GM19455 (cell line): ENCODE results near the gene PSG11.
"Not testable (repeated sequence)": the region's sequence is repeated elsewhere in the genome, so short reads cannot be mapped to it uniquely, and the experiment has no call there.

ENCODE experiments used
- ATAC-seq: cut with Tn5 transposase; IDR thresholded peaks from one replicate; pipeline ENCODE4 v1.9.1; 2021; ENCODE audit not compliant: unreplicated experiment

The PSG11 gene

DNA sequence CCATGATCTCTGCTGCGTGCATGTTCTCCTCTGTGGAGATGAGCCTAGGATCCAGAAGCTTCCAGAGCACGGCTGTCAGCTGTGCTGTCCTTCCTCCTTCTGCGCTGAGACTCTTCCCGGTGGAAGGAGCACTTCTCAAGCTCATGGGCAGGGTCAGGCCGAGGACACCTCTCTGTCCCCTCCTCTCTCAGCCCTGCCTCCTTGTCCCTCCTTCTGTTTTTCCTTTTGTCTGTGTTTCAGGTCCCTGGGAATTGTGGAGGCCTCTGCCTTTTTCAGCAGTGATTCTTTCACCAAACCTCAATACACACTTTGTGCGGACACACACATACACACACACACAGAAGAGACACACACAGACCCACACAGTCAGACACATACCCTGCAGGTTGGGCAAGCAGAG lies at the start of gene PSG11:
Gene PSG11 (minus strand): TSS at position 101 of the 400 bp plus-strand sequence. CDS start 97 bp downstream, at position 4.
- not testable (repeated sequence) for ATAC-seq

DNA sequence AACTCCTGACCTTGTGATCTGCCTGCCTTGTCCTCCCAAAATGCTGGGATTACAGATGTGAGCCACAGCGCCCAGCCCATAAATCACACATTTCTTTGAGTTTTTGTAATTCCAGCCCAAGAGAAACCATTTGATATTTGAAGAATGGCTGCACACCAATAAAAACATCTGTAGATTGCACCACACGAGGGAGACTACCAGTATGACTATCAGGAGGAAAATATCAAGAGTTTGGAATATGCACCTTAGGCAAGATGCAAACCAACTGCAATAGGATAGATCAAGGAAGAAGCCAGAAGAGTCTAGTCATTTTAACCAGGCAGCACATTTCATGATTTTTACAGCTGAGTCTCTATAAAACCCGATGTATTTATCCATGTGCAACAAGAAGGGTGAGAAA lies 36.1 kb upstream of the PSG11 start:
- ATAC-seq, result not testable (repeated sequence)

DNA sequence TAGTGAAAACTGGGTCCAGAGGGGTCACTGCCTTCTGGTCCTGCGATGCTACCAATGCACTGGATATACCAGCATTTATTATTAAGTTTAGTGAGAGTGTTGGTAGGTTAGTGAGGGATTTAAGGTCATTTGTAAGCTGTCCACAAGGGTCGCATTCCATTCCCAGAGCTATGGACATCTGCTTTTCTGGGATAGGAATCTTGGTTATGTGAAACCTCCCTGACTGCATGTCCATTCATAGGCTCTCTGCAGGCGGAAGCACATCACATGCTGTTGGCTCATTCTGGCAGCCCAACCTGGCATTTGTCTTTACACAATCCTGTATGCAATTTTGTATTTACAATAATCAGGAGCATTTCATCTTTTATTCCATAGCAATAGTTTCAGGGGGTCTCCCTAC lies 35.1 kb upstream of the PSG11 start:
- not testable (repeated sequence) for ATAC-seq

DNA sequence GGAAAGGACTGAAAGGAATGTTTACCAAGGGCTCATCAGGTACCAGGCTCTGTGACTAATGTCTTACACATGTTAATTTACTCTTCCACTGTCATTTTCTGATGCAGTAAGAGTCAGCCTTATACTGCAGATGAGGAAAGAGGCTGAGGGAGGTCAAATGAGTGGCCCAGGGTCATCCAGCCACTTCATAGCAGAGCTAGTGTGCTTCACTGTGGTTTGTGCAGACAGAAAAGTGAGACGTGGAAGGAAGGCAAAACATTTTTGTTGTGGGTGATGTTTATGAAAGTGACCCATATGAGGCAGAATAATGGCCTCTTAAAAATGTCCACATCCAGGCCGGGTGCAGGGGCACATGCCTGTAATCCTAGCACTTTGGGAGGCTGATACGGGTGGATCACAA lies 34.0 kb upstream of the PSG11 start:
- not testable (repeated sequence) for ATAC-seq

DNA sequence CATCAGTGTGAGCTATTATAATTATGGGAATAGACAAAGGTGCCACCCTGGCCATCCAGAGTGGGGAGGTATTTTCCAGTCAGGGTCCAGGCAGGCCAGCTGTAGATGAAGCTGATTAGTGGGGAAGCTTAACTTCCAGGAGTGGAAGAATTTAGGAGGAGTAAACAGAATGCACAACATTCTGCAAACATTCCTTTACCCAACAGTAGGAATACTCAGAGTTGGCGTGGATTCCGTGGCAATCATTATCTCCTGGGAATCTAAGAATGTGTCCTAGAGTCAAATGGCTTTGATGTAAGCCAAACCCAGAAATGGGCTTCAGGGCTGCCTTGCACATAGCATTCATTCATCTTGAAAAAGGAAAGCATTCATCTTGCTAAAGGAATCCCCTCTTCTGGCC lies 33.2 kb upstream of the PSG11 start:
- not testable (repeated sequence) for ATAC-seq

DNA sequence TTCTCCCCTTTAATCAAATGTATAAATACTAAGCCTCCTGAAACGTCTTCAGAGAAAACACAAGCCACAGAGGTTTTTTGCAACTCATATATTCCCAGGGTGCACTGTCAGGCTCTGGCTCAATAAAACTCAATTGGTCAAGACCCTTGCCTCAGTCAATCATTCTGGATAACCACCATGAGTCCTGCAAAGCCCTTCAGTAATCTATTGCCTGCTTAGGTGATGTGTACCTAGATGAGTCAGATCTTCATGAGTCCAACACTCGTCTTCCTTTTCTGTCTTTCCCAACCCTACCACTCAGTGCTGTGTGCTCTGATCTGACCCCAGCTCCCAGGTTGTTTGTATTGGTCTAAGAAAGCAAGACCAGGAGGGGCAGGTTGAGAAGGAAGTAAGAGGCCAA lies 32.2 kb upstream of the PSG11 start:
- not testable (repeated sequence) for ATAC-seq

DNA sequence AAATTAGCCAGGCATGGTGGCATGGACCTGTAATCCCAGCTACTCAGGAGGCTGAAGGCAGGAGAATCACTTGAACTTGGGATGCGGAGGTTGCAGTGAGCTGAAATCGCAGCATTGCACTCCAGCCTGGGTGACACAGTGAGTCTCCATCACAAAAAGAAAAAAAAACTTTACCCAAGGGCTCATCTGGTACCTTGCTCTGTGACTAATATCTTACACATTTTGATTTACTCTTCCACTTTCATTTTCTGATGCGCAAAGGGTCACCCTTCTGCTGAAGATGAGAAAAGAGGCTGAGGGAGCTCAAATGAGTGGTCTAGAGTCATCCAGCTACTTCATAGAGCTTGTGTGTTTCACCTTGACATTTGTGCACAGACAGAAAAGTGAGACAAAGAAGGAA lies 21.7 kb upstream of the PSG11 start:
- not testable (repeated sequence) for ATAC-seq

DNA sequence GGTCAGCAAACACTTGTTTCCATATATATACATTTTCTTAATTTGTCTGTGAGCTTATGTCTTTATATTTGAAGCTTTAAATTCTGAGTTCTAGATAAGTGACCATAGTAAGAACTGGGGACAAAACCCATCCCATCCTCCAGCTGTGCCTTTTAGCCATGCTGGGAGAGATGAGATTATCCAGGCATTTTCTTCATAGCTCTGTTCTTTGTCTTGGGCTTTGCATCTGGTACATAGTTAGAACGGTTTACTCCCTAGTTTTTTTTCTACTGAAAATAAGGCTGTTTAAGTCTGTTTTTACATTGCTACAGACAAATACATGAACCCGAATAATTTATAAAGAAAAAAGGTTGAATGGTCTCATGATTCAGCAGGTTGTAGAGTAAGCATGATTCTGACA lies 20.3 kb upstream of the PSG11 start:
- not testable (repeated sequence) for ATAC-seq

DNA sequence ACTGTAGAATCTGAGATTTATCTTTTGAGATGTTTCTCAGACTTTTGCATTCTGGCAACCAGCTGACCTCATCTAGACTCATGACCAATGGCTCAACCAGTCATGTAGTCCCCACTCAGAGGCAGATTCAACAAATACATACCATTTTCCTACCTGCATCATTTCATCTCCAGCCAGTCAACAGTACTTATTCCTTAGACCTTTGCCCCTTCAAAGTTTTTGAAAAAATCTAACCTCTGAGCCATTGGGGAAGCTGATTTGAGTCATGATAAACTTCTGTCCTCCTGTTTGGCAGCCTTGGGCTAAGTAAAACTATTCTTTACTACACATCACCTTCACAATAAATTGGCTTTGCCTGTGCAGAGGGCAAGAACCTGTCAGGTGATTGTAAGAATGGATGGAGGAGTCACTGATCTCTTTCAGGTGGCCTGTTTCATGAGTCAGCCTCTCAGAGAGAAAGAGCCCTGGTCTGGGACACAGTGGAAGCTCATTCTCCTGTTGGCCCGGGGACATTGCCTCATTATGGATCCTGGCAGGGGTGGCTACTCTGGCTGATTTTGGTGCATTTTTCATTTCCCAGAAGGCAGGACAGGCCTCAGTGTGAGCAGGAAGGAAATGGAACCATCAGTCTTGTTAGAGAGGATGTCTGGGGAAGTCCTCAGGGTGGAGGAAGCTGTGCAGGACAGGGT lies 17.4 kb upstream of the PSG11 start:
- not testable (repeated sequence) for ATAC-seq

DNA sequence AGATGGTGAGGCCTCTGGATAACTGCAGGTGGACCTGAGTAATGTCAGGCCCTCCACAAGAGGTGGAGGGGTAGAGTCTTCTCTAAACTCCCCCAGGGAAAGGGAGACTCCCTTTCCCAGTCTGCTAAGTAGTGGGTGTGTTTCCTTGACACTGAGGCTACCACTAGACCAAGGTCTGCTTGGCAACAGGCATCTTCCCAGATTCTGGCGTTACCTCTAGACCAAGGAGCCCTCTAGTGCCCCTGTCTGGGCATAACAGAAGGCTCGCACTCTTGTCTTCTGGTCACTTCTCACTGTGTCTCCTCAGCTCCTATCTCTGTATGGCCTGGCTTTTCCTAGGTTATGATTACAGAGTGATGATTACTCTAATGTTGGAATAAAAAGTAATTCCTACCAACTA lies 5.4 kb upstream of the PSG11 start:
- not testable (repeated sequence) for ATAC-seq

DNA sequence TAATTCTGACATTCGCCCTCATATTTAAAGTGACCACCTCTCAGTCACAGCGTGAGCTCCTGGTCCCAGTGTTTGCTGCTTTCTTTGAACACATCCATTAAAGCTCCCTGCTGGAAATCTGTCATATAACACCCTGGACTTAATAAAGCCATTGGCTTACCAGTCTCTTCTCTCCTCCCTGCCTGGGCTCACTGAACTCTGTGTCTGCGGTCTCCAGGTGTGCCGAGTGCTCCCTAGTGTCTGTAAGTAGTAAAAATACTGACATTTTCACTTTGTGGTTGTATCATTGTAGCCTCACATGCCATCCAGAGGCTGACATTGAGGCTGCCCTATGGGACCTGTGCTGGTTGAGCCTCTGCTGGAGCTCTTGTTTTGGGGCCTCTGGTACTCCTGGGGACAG lies 2.6 kb upstream of the PSG11 start:
- no peak for ATAC-seq

DNA sequence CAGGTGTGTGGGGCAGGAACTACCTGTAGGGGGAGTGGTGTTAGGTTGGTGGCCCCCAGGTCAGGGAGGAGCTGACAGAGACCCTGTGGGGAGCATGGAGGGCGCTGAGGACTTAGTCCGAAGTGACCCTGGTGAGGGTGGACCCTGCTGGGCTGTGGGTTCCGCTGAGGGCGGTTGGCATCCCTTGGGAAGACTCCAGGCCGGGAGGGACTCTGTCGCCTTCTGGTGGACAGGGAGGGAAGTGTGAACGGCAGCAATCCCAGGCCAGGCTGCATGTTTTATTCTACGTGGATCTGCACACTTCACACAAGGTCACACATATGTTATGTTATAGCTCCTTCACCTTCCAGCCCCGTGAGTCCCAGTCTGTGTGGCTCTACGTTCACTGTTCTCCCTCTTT lies 1.7 kb upstream of the PSG11 start:
- ATAC-seq, result not testable (repeated sequence)

DNA sequence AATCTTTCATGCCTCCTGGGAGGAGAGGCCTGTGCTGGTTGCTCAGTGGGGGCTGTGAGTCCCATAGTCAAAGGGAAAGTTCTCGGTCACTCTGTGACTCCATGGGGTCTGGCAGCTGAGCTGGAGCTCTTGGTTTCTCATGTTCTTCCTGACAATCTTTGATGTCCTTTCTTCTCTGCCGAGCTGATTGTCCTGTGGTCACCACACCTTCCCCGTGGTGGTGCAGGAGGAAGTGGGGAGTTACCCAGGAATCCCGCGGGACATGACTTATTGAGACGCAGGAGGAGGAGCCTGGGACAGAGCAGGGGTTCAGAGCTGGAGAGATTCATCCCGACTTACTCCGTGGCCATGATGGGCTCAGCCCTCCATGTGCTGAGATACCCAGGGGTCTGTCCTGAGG lies 792 bp upstream of the PSG11 start:
- not testable (repeated sequence) for ATAC-seq

DNA sequence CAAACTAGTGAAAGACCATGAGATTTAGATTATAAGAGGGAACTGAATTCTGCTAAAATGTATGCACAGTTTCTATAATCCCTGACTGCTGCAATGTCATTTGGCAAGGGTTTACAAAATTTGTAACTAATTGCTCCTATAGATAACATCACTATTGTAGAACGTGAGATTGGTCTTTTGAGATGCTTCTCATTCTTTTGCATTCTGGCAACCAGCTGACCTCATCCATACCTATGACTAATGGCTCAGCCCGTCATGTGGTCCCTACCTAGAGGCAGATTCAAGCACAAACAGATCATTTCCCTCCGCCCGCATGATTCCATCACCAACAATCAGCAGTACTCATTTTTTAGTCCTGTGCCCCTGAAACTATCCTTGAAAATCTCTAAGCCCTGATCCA lies 4.2 kb downstream of the PSG11 start:
- ATAC-seq, result not testable (repeated sequence)

DNA sequence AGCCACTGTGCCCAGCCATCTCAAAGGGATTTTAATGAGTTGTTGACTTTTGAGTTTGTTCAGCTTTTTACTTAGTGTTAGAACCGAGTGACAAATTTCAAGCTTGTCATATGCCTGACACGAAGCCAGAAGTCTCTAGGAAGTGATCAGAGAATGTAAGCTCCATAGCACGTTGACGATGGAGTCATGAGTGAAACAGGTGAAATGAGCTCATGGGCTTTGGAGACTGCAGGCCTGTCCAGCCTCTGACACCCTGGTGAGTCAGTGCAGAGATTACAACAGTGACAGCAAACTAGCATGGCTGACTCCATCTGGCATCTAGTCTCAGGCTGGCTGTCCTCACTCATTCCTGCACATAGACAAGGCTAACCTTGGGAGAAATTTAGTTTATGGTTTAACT lies 4.6 kb downstream of the PSG11 start:
- ATAC-seq, result not testable (repeated sequence)

DNA sequence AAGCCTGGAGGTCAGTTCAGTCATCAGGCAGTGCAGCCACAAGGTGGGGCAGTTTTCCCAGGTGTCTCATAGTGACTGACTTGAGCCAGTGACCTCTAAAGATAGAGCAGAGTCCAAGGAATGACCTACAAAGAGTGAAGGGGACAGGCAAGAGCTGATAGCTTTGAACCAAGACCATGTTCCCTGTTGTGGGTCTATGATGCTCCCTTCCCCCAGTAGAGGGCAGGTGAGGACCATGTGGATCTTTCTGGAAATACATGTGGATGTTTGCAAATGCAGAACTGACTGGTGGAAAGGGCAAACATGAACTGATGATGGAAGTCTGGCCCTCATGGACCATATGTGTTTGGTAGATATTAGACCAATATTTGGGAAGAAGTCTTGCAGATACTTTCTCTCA lies 6.7 kb downstream of the PSG11 start:
- not testable (repeated sequence) for ATAC-seq

DNA sequence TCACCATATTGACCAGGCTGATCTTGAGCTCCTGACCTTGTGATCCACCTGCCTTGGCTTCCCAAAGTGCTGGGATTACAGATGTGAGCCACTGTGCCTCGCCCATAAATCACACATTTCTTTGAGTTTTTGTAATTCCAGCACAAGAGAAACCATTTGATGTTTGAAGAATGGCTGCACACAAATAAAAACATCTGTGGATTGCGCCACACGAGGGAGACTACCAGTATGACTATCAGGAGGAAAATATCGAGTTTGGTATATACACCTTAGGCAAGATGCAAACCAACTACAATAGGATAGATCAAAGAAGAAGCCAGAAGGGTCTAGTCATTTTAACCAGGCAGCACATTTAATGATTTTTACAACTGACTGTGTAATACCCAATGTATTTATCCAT lies 20.4 kb downstream of the PSG11 start:
- not testable (repeated sequence) for ATAC-seq

DNA sequence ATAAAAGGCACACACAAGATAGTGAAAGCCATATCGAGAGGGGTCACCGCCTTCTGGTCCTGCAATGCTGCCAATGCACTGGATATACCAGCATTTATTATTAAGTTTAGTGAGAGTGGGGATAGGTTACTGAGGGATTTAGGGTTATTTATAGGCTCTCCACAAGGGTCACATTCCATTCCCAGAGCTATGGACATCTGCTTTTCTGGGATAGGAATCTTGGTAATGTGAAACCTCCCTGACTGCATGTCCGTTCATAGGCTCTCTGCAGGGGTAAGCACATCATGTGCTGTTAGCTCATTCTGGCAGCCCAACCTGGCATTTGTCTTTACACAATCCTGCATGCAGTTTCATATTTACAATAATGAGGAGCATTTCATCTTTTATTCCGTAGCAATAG lies 21.4 kb downstream of the PSG11 start:
- not testable (repeated sequence) for ATAC-seq

DNA sequence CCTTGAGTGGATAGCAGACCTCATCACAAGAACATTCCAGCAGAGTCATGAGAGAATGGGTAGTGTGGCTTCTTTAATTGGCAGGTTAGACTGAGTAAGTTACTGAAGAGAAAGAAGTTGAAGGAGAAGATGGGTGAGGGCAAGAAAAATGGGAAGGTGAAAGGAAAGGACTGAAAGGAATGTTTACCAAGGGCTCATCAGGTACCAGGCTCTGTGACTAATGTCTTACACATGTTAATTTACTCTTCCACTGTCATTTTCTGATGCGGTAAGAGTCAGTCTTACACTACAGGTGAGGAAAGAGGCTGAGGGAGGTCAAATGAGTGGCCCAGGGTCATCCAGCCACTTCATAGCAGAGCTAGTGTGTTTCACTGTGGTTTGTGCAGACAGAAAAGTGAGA lies 22.6 kb downstream of the PSG11 start:
- not testable (repeated sequence) for ATAC-seq

DNA sequence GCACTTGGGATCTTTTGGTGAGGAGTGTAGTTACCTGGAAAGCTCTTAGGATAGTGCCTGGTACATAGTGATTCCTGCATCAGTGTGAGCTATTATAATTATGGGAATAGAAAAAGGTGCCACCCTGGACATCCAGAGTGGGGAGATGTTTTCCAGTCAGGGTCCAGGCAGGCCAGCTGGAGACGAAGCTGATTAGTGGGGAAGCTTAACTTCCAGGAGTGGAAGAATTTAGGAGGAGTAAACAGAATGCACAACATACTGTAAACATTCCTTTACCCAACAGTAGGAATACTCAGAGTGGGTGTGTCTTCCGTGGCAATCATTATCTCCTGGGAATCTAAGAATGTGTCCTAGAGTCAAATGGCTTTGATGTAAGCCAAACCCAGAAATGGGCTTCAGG lies 23.3 kb downstream of the PSG11 start:
- ATAC-seq, result not testable (repeated sequence)

DNA sequence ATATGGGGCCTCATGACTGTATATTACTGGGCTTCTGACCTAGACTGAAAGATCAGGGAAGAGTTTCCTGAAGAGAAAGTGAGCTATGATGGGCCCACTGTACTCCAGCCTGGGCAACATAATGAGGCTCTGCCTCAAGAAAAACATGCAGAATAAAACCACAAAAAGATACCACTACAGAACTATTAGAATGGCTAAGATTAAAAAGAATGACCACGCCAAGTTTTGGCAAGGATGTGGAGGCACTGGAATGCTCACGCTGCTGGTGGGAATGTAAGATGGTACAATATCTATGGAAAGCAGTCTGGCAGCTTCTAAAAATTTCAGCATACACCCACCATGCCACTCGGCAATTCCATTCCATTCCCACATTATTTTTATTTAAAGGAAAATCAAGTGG lies 30.1 kb downstream of the PSG11 start:
- not testable (repeated sequence) for ATAC-seq

DNA sequence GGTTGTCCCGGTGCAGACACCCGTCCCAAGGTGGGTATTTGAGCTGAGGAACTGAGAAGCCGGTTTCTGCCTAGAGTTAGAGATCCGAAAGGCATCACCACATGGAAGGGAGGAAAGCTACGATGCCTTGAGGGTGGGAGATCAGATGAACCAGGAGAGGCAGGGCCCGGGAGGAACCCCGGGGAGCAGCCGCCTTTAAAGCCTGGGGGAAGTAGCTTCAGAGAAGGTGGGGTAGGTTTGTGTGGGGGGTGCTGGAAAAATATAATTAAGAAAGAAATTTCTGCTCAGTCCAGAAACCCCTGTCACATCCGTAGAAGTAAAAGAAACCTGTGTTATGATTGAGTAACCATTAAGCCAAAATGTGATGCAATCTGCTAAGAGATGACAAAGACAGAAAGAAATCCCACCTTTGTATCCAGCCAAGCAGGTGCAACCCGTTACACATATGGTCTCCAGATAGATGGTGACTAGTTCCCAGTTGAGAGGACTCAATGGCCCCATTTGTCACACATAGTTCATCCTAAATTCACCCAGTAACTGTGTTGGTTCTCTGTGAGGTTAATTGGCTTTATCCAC lies 34.2 kb downstream of the PSG11 start:
- ATAC-seq, result not testable (repeated sequence)

DNA sequence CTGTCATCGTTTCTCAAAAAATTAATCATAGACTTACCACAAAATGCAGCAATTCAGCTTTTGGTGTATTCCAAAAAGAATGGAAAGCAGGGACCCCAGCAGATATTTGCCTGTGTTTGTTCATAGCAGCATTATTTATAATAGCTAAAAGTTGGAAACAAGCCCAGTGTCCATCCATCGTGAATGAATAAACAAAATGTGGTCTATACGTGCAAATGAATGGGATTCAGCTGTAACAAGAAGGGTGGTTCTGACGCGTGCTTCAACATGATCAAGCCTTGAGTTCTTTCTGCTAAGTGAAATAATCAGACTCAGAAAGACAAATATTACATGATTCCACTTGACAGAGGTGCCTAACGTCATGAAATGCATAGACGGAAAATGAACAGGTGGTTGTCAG lies 36.4 kb downstream of the PSG11 start:
- ATAC-seq, result no peak
